Heart left ventricle (tissue), 13 donors: Measurements from ENCODE around the gene ARMC8.

ENCODE experiments used
- POLR2A ChIP-seq, 2 donors: fragments of 450-650 bp; IDR thresholded peaks; one replicate each; pipeline ENCODE4 v1.6.1; 2017; ENCODE audit warnings: antibody characterized with exemption in 2 of 2, mild to moderate bottlenecking in 2 of 2, moderate library complexity in 2 of 2
- TF ChIP-seq, protein P1 (sequence below), 12 donors: fragments of 200-600 bp; sonication (generic) in 4 of 12; IDR thresholded peaks; one replicate each; pipeline versions ENCODE4 v1.5.0 to v1.8.0; 2018 to 2022; ENCODE audit warnings: antibody characterized with exemption in 12 of 12, mild to moderate bottlenecking in 5 of 12
- donor health status: ischemic (EF 13 %, LVEDD 7.1; RV severe dilation, severe dysfunction).
- donor health status: DM: no; HTN: yes; CAD: no.
- donor health status: DM: no; HTN: no; CAD: no.
- donor health status: ischemic (EF 25% LVEDD 6.9; RV normal size, moderate dysfunction).
- donor health status: ischemic (EF 25% LVEDD 5.7; RV mildly dilated, moderate dysfunction).
- donor health status: ischemic (EF 35%, LVEDD 5.7; RV mildly dilated, moderate dysfunction).
- donor health status: nonischemic (EF 11% LVEDD 7.7; RV severe dilation, severe dysfunction).
- donor health status: DM: yes; HTN: yes; CAD: no.
- donor health status: PGD.
- donor health status: ischemic (EF 29% LVEDD 5.4; RV normal size, mild dysfunction).
- donor health status: nonischemic (EF 23%, LVEDD 6.1; RV moderate dilation, normal function).

GRCh38 chr3:138326866-138327595 is 139.9 kb downstream of the ARMC8 start:
- TF ChIP-seq, protein P1, sequence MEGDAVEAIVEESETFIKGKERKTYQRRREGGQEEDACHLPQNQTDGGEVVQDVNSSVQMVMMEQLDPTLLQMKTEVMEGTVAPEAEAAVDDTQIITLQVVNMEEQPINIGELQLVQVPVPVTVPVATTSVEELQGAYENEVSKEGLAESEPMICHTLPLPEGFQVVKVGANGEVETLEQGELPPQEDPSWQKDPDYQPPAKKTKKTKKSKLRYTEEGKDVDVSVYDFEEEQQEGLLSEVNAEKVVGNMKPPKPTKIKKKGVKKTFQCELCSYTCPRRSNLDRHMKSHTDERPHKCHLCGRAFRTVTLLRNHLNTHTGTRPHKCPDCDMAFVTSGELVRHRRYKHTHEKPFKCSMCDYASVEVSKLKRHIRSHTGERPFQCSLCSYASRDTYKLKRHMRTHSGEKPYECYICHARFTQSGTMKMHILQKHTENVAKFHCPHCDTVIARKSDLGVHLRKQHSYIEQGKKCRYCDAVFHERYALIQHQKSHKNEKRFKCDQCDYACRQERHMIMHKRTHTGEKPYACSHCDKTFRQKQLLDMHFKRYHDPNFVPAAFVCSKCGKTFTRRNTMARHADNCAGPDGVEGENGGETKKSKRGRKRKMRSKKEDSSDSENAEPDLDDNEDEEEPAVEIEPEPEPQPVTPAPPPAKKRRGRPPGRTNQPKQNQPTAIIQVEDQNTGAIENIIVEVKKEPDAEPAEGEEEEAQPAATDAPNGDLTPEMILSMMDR (IDR thresholded peaks at IDR 0.05): no peak
- TF ChIP-seq POLR2A (IDR thresholded peaks at IDR 0.05): no peak
